Stimulated activated CD4-positive, alpha-beta T cell treated with anti-CD3 and anti-CD28 coated beads, Interleukin-4, amount 100 ng/mL, for 24 hours (primary cell): Measurements from ENCODE around the gene NLRC5.
"Not testable (repeated sequence)": the region's sequence is repeated elsewhere in the genome, so short reads cannot be mapped to it uniquely, and the experiment has no call there.

Source experiments
- DNase-seq: peaks from one replicate; pipeline ENCODE4 v3.0.0-alpha.2; 2020

The NLRC5 gene

DNA sequence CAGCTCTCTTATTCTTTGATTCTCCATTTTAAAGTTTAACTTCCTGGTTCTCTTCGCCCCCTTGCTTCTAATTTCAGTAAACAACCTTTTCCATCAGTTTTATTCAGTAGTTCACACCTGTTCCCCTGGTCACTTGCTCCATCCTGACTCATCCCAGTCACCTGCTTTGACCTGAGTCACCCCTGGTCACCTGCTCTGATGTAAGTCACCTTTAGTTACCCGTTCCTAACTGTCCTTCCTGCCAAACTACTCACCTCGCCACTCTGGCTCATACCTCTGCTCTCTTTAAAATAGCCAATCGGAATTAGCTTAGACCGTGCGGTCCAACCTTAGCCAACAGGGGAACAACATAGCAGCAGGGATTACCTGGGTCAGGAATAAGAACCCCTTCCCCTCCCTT lies 4.7 kb upstream of the NLRC5 start:
- DNase-seq: no peak

DNA sequence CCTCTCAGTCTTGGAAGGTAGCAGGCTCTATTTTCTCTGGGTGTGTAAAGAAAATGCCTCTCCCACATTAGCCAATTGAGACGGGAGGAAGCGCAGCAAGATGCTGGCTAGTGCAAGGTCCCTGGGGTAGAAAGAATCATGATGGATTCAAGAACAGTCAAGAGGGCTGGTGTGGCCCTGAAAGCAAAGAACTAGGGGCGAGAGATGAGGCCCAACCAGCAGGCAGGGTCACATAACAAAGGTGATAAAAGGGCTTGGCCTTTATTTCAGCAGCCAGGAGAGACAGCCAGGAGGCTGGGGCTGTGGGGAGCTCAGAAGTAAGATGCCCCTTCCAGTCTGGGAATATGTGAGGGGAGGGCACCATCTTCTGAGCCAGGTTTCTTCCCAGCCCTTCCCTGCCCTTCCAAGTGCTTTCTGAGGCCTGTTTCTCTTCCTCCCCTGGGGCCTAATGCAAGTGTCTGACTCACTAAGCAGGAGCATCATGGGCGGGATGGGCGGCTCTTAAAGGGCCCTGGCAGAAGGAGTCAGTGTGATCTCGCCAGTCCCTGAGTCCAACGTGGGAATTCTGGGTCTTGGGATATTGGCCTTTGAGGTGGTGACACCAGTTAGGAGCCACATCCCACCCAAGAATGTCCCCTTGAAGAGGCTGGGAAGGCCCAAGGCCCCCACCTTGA lies 3.9 kb upstream of the NLRC5 start:
- peak; percentile 36 for DNase-seq

DNA sequence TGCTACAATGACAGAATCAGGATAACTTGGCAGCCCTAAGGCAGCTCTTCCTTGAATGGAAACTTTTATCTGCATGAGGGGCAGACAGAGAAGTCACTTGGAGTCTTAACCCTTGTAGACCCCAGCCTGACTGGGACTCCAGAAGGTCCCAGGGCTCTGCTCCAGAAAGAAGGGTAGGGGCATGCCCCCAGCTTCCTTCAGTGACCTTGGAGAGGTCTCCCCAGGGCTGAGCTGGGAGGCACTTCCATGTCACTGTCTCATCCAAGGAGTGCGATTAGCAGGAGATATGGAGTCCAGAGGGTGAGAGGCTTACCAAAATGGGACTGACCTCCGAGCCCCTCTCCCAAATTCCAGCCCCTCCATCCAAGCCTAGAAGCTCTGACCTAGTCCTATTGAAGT lies 3.4 kb upstream of the NLRC5 start:
- DNase-seq: no peak

DNA sequence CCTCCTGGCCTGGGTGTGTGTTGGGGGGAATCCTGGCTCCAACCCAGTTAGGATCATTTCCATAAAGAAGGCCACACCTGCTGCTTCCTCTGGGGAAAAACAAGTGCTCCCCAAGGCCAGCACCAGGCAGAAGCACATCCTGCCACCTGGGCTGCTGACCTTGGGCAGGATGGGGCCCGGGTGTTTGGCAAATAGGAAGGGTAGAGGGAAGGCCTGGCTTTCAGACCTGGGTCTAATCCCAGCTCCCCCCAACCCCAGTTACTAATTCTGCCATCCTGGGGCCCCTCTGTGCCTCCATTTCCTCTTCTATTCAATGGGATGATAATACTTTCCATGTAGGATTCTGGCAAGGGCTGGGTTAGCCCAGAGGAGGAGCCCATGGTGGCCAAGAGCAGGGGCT lies 3.0 kb upstream of the NLRC5 start:
- no peak for DNase-seq

DNA sequence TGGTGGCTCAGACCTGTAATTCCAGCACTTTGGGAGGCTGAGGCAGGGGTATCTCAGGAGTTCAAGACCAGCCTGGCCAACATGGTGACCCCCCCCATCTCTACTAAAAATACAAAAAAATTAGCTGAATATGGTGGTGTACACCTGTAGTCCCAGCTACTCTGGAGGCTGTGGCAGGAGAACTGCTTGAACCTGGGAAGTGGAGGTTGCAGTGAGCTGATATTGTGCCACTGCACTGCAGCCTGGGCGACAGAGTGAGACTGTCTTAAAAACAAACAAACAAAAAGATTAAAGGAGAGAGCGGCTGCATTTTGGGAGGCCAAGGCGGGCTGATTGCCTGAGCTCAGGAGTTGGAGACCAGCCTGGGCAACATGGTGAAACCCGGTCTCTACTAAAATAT lies 2.4 kb upstream of the NLRC5 start:
- not testable (repeated sequence) for DNase-seq

DNA sequence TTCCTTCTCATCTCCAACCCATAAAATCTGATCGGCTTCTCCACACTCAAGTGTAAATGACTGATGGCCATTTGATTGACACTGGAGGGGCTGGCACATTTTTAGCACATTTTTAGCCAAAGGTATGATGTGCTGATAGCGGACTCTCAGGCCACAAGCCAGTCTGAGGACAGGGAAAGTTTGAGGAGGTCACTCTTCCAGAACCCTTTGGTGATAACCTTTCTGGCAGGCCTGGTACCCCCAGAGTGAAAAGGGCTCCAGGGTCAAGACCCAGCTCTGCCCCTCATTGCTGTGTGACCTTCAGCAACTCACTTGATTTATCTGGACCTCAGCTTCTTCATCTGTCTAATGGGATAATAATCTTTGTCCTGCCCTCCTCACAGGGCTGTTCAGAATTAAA lies 1.7 kb upstream of the NLRC5 start:
- no peak for DNase-seq

DNA sequence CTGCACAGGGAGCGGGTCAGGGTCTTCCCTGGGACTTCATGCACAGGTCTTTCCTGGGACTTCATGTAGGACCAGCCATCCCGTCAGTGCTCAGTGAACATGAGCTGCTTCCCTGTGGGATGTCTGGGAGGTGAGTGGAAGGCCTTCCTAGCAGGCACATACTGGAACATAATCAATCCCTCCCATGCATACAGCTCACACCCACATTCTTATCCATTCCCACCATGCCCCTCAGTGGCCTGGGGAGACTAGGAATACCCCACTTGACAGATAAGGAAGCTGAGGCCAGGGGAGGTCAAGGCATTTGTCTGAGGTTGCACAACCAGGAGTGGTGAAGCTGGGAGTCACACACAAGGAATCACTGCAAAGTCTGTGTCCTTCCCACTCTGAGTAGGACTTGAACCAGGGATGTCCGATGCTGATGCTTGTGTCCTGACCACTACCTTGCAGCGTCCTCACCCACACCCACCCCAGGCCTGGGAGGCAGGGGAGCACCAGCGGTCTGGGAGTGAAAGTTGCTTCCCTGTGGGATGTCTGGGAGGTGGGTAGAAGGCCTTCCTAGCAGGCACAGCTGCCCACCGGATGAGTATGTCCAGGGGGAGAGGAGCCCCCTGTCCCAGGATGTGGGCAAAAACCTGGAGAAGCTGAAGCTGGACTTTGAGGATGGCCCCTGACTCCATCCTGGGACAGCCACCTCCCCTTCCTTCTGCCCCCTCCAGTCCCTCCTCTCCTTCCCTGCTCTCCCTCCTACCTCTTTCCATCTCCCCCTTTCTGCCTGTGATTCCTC lies 1.0 kb upstream of the NLRC5 start:
- no peak for DNase-seq

- no peak for DNase-seq
Measured at GRCh38 chr16:56989988-56990387, 631 bp downstream of the NLRC5 start.

- peak; percentile 55 for DNase-seq
Measured at GRCh38 chr16:56990407-56991286, 1.3 kb downstream of the NLRC5 start.

DNA sequence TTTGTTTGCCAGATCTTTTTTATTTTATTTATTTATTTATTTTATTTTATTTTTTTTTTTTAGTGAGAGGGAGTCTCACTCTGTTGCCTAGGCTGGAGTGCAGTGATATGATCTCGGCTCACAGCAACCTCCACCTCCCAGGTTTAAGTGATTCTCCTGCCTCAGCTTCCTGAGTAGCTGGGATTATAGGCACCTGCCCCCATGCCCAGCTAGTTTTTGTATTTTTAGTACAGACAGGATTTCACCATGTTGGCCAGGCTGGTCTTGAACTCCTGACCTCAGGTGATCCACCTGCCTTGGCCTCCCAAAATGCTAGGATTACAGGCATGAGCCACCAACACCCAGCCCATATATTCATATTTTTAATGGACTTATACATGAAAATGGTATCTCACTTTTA lies 3.1 kb downstream of the NLRC5 start:
- not testable (repeated sequence) for DNase-seq

DNA sequence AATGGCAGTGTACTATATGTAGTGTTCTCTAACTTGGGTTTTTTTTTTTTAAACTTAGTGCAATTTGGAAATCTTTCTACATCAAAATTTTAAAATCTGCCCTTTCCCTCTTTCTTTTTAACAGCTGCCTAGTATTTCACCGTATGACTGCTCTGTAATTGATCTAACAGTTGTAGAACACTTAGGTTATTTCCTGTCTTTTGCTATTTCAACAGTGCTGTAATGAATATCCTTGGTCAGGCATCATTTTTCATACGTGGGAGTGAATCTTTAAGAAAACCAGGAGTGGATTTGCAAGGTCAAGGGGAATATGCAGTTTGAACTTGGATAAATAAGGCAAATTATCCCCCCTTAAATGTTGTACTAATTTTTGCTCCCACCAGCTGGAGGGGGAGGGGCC lies 3.8 kb downstream of the NLRC5 start:
- no peak for DNase-seq

- no peak for DNase-seq
Measured at GRCh38 chr16:56994311-56994710, 5.0 kb downstream of the NLRC5 start.

- no peak for DNase-seq
Measured at GRCh38 chr16:56995136-56995805, 5.9 kb downstream of the NLRC5 start.

GRCh38 chr16:56997264-56997663 lies 7.9 kb downstream of the NLRC5 start:
- no peak for DNase-seq

- no peak for DNase-seq
Measured at GRCh38 chr16:56997931-56998330, 8.6 kb downstream of the NLRC5 start.

- no peak for DNase-seq
Measured at GRCh38 chr16:56998352-56998751, 9.0 kb downstream of the NLRC5 start.

DNA sequence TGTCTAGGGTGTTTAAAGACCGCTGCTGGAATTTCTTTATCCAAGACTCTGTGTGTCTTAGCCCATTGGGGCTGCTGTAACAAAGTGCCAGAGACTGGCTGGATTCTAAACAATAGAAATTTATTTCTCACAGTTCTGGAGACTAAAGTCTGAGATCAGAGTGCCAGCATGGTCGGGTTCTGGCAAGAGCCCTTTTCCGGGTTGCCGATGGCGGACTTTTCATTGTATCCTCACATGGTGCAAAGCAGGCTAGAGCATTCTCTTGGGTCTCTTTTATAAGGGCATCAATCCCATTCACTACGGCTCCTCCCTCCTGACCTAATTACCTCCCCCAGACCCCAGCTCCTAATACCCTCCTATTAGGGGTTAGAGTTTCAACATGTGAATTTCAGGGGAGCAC lies 9.5 kb downstream of the NLRC5 start:
- DNase-seq: no peak

DNA sequence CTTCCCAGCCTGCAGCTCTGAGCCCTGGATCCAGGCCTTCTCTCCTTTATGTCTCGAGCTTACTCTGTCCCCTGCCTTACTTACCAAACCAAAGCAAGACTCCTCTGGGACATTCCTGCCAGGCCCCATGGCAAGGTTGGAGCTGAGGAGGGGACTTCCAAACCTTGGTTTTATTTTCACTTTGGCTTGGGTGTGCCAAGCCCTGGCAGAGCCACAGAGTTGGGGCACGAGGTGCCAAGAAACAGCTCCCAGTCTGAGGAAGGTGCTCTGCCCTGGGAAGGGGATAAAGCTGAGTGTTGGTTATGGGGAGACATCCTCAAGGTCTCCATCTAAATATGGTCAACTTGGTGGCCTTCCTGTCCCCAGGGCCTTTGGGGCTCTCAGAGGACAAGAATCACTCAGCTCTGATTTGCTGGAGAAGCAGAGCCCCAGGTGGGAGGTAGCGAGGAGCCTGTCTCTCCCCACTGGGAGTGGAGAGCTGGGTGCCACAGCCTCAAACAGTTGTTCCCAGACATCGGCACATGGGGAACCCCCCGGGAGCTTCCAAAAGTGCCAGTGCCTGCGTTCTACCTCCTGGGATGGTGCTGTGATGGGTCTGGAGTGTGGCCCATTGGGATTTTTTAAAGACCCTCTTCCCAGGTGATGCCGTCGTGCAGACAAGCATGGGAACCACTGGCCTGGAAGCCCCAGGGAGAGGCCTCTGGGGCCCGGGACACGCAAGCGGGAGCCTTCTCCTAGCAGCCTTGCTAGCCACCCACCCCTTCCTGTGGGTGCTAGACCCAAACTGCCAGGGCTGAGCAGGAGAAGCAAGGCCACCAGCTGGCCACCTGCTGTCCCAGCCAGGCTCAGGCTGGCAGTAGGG lies 10.3 kb downstream of the NLRC5 start:
- peak; percentile 43 for DNase-seq

GRCh38 chr16:57000271-57001025 lies 11.1 kb downstream of the NLRC5 start:
- DNase-seq: peak; percentile 79

DNA sequence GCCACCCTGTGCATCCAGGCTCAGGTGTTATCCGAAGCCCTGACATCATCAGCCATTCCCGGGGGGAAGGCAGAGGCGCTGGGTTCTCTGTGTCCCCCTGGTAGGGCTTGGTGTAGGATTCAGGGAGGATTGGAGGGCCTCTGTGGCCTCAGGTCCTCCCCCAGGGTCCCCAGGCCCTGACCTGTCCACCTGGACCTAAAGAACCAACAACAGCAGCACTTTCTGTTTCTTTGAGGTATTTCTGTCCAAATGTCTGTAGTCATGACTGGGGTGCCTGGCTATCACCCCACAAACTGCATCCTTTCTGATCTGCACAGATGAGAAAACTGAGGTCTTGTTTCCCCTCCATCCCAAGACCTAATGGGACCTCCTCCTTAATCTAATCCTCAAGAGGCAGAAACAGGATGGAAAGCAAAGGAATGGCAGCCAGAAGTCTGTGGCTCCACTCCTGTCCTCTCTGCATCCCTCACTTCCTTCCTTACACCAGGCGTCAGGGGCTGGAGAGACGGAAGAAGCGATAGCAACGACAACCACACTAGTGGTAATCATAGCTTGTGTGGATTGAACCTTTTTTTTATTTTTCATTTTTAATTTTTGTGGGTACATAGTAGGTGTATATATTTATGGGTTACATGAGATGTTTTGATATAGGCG lies 11.8 kb downstream of the NLRC5 start:
- DNase-seq: no peak
